ENCODE measurements around the gene CRTAP.

Gene CRTAP

GRCh38 chr3:33186524-33187367 lies 72.9 kb downstream of the CRTAP start:
- DNase-seq (ENCODE audit: low spot score in 2 of 2) (no peak), ATAC-seq (ENCODE audit: low read depth) (no peak)
- Mint-ChIP-seq H3K9me3 (peaks cover 11% of the 10 kb centered on the region), H3K27me3 (peaks cover 3% of the 10 kb centered on the region), H3K4me1 (no peaks in the 10 kb centered on the region), H3K36me3 (peaks cover 3% of the 10 kb centered on the region), H3K27ac (no peak overlapping the region), H3K4me3 (no peak overlapping the region)

GRCh38 chr3:33187368-33187634 lies 73.5 kb downstream of the CRTAP start:
- Mint-ChIP-seq H3K9me3 (peaks cover 11% of the 10 kb centered on the region), H3K4me3 (no peak overlapping the region), H3K4me1 (no peaks in the 10 kb centered on the region), H3K27ac (no peak overlapping the region), H3K27me3 (peaks cover 3% of the 10 kb centered on the region), H3K36me3 (peaks cover 3% of the 10 kb centered on the region)
- DNase-seq (ENCODE audit: low spot score in 2 of 2) (no peak), ATAC-seq (ENCODE audit: low read depth) (no peak)

- no peaks in the 10 kb centered on the region for H3K4me1 Mint-ChIP-seq
- no peak overlapping the region for H3K27ac Mint-ChIP-seq
- DNase-seq (ENCODE audit: low spot score in 2 of 2) (no peak), ATAC-seq (ENCODE audit: low read depth) (no peak)
- no peaks in the 10 kb centered on the region for H3K36me3 Mint-ChIP-seq
- peaks cover 3% of the 10 kb centered on the region for H3K27me3 Mint-ChIP-seq
- H3K9me3 Mint-ChIP-seq, result no peaks in the 10 kb centered on the region
- no peak overlapping the region for H3K4me3 Mint-ChIP-seq
These were observed 80.5 kb downstream of the CRTAP start for GRCh38 chr3:33194303-33194702.

GRCh38 chr3:33196538-33196937 lies 82.7 kb downstream of the CRTAP start:
- H3K27ac Mint-ChIP-seq, result no peak overlapping the region
- no peaks in the 10 kb centered on the region for H3K9me3 Mint-ChIP-seq
- ATAC-seq (ENCODE audit: low read depth) (no peak), DNase-seq (ENCODE audit: low spot score in 2 of 2) (no peak)
- no peaks in the 10 kb centered on the region for H3K4me1 Mint-ChIP-seq
- no peaks in the 10 kb centered on the region for H3K36me3 Mint-ChIP-seq
- peaks cover 3% of the 10 kb centered on the region for H3K27me3 Mint-ChIP-seq
- no peak overlapping the region for H3K4me3 Mint-ChIP-seq

All from memory B cell (primary cell).